Neural progenitor cell (in vitro differentiated cells): ENCODE data around the gene GPX7.

ENCODE experiments used
- CTCF ChIP-seq: fragments of 200-600 bp; sonication (generic); IDR thresholded peaks from 2 replicates; pipeline ENCODE4 v1.5.1; 2017; ENCODE audit warnings: antibody characterized with exemption, mild to moderate bottlenecking
- EZH2 ChIP-seq: fragments of 200-600 bp; sonication (generic); IDR thresholded peaks from 2 replicates; pipeline ENCODE4 v1.6.1; 2017; ENCODE audit warnings: antibody characterized with exemption, mild to moderate bottlenecking, moderate library complexity
- EZH2phosphoT487 ChIP-seq: fragments of 200-600 bp; sonication (generic); IDR thresholded peaks from 2 replicates; pipeline ENCODE4 v1.6.1; 2017; ENCODE audit warnings: antibody characterized with exemption

GRCh38 chr1:52601519-52601918, 652 bp upstream of the GPX7 start:
- no peak for TF ChIP-seq CTCF
- TF ChIP-seq EZH2 = no peak
- no peak for TF ChIP-seq EZH2phosphoT487
